HL-60 (cell line): ENCODE measurements around the gene GNG3.

Experiments used
- DNase-seq, 2 experiments: peaks; one replicate each; pipeline ENCODE4 v3.0.0-alpha.2; 2010 to 2020; ENCODE audit warnings: low read depth in 1 of 2, low spot score in 1 of 2
- H3K27ac ChIP-seq: fragments of 250-450 bp; sonication (Bioruptor Pico); replicated peaks from 2 replicates; pipeline ENCODE4 v1.5.1; 2020; ENCODE audit warnings: mild to moderate bottlenecking, moderate library complexity
- H3K27me3 ChIP-seq: fragments of 250-450 bp; sonication (Bioruptor Pico); 2 replicates; pipeline ENCODE4 v1.5.1; 2021; ENCODE audit warnings: mild to moderate bottlenecking, moderate library complexity; ENCODE audit not compliant: insufficient read depth, poor library complexity, severe bottlenecking
- H3K4me3 ChIP-seq: replicated peaks from 2 replicates; pipeline ENCODE4 v1.5.1; 2011; ENCODE audit warnings: mild to moderate bottlenecking, control low read depth, low read length; ENCODE audit not compliant: insufficient read depth
- GABPA ChIP-seq: IDR thresholded peaks from 2 replicates; pipeline ENCODE4 v1.6.1; 2012; ENCODE audit warnings: low read depth
- POLR2AphosphoS5 ChIP-seq: IDR thresholded peaks from 2 replicates; pipeline ENCODE4 v1.6.1; 2012; ENCODE audit warnings: low read depth
- SPI1 ChIP-seq: IDR thresholded peaks from 2 replicates; pipeline ENCODE4 v1.6.1; 2012; ENCODE audit warnings: low read depth, mild to moderate bottlenecking, borderline replicate concordance
- TF ChIP-seq, protein P1 (sequence below): IDR thresholded peaks from one replicate; pipeline ENCODE4 v1.5.1; 2011; ENCODE audit warnings: low read length, control low read depth, inconsistent platforms; ENCODE audit not compliant: insufficient read depth
- TF ChIP-seq, protein P2 (sequence below): IDR thresholded peaks from 2 replicates; pipeline ENCODE4 v1.6.1; 2012; ENCODE audit warnings: low read depth; ENCODE audit not compliant: insufficient replicate concordance

The GNG3 gene

DNA sequence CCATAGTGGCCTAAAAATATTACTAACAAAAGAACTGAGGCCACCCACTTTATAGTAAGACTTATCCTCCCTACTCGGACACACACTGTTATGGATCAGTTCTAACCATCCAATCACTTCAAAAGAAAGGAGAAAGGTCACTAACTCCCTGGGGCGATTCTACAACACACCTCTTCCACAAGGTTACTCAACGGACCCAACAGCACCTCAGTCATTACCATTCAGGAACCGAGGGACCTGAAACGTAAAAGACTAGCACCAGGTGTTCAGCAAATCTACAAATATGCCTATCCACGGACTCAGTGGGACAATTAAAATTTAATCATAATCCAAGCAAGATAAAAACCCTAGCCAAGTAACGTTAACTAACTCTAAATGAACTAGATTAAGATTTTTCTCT lies 18.2 kb downstream of the GNG3 start:
- peak overlapping the region; percentile 93 for H3K4me3 ChIP-seq
- DNase-seq, result no peak
- H3K27me3 ChIP-seq, result no peaks in the 10 kb centered on the region
- peak overlapping the region; percentile 89 for H3K27ac ChIP-seq
- TF ChIP-seq POLR2AphosphoS5 (no peak), GABPA (no peak), SPI1 (no peak)
- TF ChIP-seq, protein P1, sequence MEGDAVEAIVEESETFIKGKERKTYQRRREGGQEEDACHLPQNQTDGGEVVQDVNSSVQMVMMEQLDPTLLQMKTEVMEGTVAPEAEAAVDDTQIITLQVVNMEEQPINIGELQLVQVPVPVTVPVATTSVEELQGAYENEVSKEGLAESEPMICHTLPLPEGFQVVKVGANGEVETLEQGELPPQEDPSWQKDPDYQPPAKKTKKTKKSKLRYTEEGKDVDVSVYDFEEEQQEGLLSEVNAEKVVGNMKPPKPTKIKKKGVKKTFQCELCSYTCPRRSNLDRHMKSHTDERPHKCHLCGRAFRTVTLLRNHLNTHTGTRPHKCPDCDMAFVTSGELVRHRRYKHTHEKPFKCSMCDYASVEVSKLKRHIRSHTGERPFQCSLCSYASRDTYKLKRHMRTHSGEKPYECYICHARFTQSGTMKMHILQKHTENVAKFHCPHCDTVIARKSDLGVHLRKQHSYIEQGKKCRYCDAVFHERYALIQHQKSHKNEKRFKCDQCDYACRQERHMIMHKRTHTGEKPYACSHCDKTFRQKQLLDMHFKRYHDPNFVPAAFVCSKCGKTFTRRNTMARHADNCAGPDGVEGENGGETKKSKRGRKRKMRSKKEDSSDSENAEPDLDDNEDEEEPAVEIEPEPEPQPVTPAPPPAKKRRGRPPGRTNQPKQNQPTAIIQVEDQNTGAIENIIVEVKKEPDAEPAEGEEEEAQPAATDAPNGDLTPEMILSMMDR, result no peak
- TF ChIP-seq, protein P2, sequence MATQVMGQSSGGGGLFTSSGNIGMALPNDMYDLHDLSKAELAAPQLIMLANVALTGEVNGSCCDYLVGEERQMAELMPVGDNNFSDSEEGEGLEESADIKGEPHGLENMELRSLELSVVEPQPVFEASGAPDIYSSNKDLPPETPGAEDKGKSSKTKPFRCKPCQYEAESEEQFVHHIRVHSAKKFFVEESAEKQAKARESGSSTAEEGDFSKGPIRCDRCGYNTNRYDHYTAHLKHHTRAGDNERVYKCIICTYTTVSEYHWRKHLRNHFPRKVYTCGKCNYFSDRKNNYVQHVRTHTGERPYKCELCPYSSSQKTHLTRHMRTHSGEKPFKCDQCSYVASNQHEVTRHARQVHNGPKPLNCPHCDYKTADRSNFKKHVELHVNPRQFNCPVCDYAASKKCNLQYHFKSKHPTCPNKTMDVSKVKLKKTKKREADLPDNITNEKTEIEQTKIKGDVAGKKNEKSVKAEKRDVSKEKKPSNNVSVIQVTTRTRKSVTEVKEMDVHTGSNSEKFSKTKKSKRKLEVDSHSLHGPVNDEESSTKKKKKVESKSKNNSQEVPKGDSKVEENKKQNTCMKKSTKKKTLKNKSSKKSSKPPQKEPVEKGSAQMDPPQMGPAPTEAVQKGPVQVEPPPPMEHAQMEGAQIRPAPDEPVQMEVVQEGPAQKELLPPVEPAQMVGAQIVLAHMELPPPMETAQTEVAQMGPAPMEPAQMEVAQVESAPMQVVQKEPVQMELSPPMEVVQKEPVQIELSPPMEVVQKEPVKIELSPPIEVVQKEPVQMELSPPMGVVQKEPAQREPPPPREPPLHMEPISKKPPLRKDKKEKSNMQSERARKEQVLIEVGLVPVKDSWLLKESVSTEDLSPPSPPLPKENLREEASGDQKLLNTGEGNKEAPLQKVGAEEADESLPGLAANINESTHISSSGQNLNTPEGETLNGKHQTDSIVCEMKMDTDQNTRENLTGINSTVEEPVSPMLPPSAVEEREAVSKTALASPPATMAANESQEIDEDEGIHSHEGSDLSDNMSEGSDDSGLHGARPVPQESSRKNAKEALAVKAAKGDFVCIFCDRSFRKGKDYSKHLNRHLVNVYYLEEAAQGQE, result no peak

- Histone ChIP-seq H3K27me3 (no peaks in the 10 kb centered on the region), H3K4me3 (peak overlapping the region; percentile 93), H3K27ac (peak overlapping the region; percentile 89)
- no peak for DNase-seq
- TF ChIP-seq, protein P1, result no peak
- no peak for TF ChIP-seq GABPA
- no peak for TF ChIP-seq POLR2AphosphoS5
- TF ChIP-seq SPI1, result no peak
- TF ChIP-seq, protein P2, result no peak
These were observed 18.9 kb downstream of the GNG3 start for GRCh38 chr11:62726156-62726914.

GRCh38 chr11:62726915-62727164 lies 19.4 kb downstream of the GNG3 start:
- TF ChIP-seq, protein P1, result no peak
- TF ChIP-seq POLR2AphosphoS5, result no peak
- TF ChIP-seq, protein P2, result no peak
- TF ChIP-seq GABPA, result no peak
- no peak for TF ChIP-seq SPI1
- H3K27ac ChIP-seq, result peak overlapping the region; percentile 89
- no peaks in the 10 kb centered on the region for H3K27me3 ChIP-seq
- peak overlapping the region; percentile 93 for H3K4me3 ChIP-seq
- no peak for DNase-seq
